Gastroesophageal sphincter (tissue), 4 donors: ENCODE data around the gene IL6. TPM values are rescaled to one million over a fixed set of nuclear protein-coding genes. Genes with fewer than 3 reads are reported as not detected.
A peak's percentile ranks its signal among the peaks of the same experiment; 100 is the strongest.

Source experiments
- ATAC-seq: fragments of 150-250 bp; one replicate; pipeline ENCODE4 v1.9.1; 2016; ENCODE audit warnings: mild to moderate bottlenecking, moderate library complexity
- H3K27ac ChIP-seq, 4 donors: fragments of 200-600 bp; sonication (generic) in 3 of 4; 1 replicate in 3 of 4; 2 replicates in 1 of 4; pipeline ENCODE4 v1.5.1; 2016 to 2019
- H3K27me3 ChIP-seq: fragments of 200-600 bp; sonication (generic); one replicate; pipeline ENCODE4 v1.5.1; 2019
- H3K36me3 ChIP-seq, 2 donors: fragments of 200-600 bp; sonication (generic); one replicate each; pipeline ENCODE4 v1.5.1; 2019; ENCODE audit warnings: control low read depth in 1 of 2
- H3K4me1 ChIP-seq, 3 donors: fragments of 200-600 bp; sonication (generic); 1 replicate in 2 of 3; 2 replicates in 1 of 3; pipeline ENCODE4 v1.5.1; 2016 to 2019; ENCODE audit warnings: control low read depth in 2 of 3
- H3K4me3 ChIP-seq, 2 donors: fragments of 200-600 bp; sonication (generic); one replicate each; pipeline ENCODE4 v1.5.1; 2019; ENCODE audit warnings: mild to moderate bottlenecking in 1 of 2, moderate library complexity in 1 of 2
- H3K9me3 ChIP-seq, 3 donors: fragments of 200-600 bp; sonication (generic); one replicate each; pipeline ENCODE4 v1.5.1; 2017 to 2019; ENCODE audit warnings: control low read depth in 2 of 3
- CTCF ChIP-seq, 4 experiments: fragments of 200-600 bp in 2 of 4; fragments of 450-650 bp in 2 of 4; sonication (generic) in 1 of 4; IDR thresholded peaks; one replicate each; pipeline ENCODE4 v1.5.1; 2017 to 2019; ENCODE audit warnings: antibody characterized with exemption in 4 of 4, mild to moderate bottlenecking in 2 of 4, moderate library complexity in 2 of 4
- EP300 ChIP-seq: sonication (generic); formaldehyde crosslinking; IDR thresholded peaks from one replicate; pipeline ENCODE4 v1.6.1; 2017; ENCODE audit warnings: antibody characterized with exemption, mild to moderate bottlenecking
- POLR2A ChIP-seq, 2 donors: fragments of 450-650 bp; IDR thresholded peaks; one replicate each; pipeline ENCODE4 v1.6.1; 2017; ENCODE audit warnings: antibody characterized with exemption in 2 of 2, mild to moderate bottlenecking in 2 of 2, moderate library complexity in 1 of 2
- POLR2AphosphoS5 ChIP-seq: sonication (generic); formaldehyde crosslinking; IDR thresholded peaks from one replicate; pipeline ENCODE4 v1.6.1; 2017; ENCODE audit warnings: antibody characterized with exemption
- WGBS, 2 donors: methylation state at CpG; one replicate each; pipeline ENCODE4 v1.1.5; 2018; ENCODE audit warnings: low coverage in 1 of 2; 5-methylcytosine and 5-hydroxymethylcytosine counted together
- total RNA-seq, 4 donors: library from RNA; depleted of rRNA; stranded (reverse); fragments of >200 nt; gene quantifications; one replicate each; pipeline ENCODE4 v1.1.0, GENCODE V29; 2016

IL6 gene
- total RNA-seq, 4 donors from 2014 or later, result 0.85 to 27.9 TPM; not detected in 2

GRCh38 chr7:22717760-22718159 is 9.2 kb upstream of the IL6 start:
- H3K9me3 ChIP-seq, result no peaks in the 10 kb centered on the region
- H3K4me1 ChIP-seq, result peaks cover 9 to 41% (median 14%) of the 10 kb centered on the region in 3 donors
- TF ChIP-seq EP300 (no peak), POLR2AphosphoS5 (peak; percentile 21), POLR2A (IDR thresholded peaks at IDR 0.05) (no peak), CTCF (IDR thresholded peaks at IDR 0.05) (no peak)
- peak; percentile 13 for ATAC-seq
- peak overlapping the region in 3 of 4 donors; percentile 64 to 78 (median 74) for H3K27ac ChIP-seq
- WGBS, 2 donors, result 40 to 52% methylated on average over 1 to 6 of the region's 7 CpGs
- H3K27me3 ChIP-seq, result no peaks in the 10 kb centered on the region
- no peak overlapping the region for H3K4me3 ChIP-seq
- H3K36me3 ChIP-seq, result no peaks in the 10 kb centered on the region

GRCh38 chr7:22718200-22718711 is 8.7 kb upstream of the IL6 start:
- Histone ChIP-seq H3K27ac (peak overlapping the region; percentile 64 to 78 (median 70)), H3K9me3 (no peaks in the 10 kb centered on the region), H3K4me3 (no peak overlapping the region), H3K4me1 (peaks cover 10 to 43% (median 19%) of the 10 kb centered on the region in 3 donors), H3K36me3 (no peaks in the 10 kb centered on the region), H3K27me3 (no peaks in the 10 kb centered on the region)
- ATAC-seq, result peak; percentile 67
- WGBS, 2 donors, result 11 to 29% methylated on average over 4 to 5 of the region's 6 CpGs
- TF ChIP-seq POLR2AphosphoS5 (peak; percentile 69), POLR2A (IDR thresholded peaks at IDR 0.05) (no peak), CTCF (IDR thresholded peaks at IDR 0.05) (no peak)

- peaks cover 12 to 48% (median 26%) of the 10 kb centered on the region in 3 donors for H3K4me1 ChIP-seq
- 14 to 40% methylated on average over 1 of the region's 1 CpG for WGBS, 2 donors
- ATAC-seq, result peak; percentile 20
- H3K27me3 ChIP-seq, result no peaks in the 10 kb centered on the region
- no peak overlapping the region for H3K4me3 ChIP-seq
- H3K9me3 ChIP-seq, result no peaks in the 10 kb centered on the region
- TF ChIP-seq CTCF (IDR thresholded peaks at IDR 0.05) (no peak), POLR2AphosphoS5 (no peak), POLR2A (IDR thresholded peaks at IDR 0.05) (no peak), EP300 (no peak)
- H3K27ac ChIP-seq, result peak overlapping the region in 3 of 4 donors; percentile 64 to 78 (median 74)
- H3K36me3 ChIP-seq, result no peaks in the 10 kb centered on the region
These were observed 8.0 kb upstream of the IL6 start for GRCh38 chr7:22718911-22719420.

- Histone ChIP-seq H3K27me3 (no peaks in the 10 kb centered on the region), H3K27ac (no peak overlapping the region), H3K4me3 (no peak overlapping the region), H3K4me1 (peaks cover 12 to 70% (median 31%) of the 10 kb centered on the region in 3 donors), H3K36me3 (no peaks in the 10 kb centered on the region), H3K9me3 (no peaks in the 10 kb centered on the region)
- no peak for ATAC-seq
- WGBS, 2 donors, result 19 to 64% methylated on average over 3 of the region's 3 CpGs
- TF ChIP-seq POLR2A (IDR thresholded peaks at IDR 0.05) (no peak), CTCF (IDR thresholded peaks at IDR 0.05) (no peak), EP300 (no peak), POLR2AphosphoS5 (no peak)
These were observed 5.9 kb upstream of the IL6 start for GRCh38 chr7:22720791-22721786.
